ENCODE measurements around the gene ZNF496. TPM values are rescaled to one million over a fixed set of nuclear protein-coding genes. Genes with fewer than 3 reads are reported as not detected.
"Not testable (repeated sequence)": the region's sequence is repeated elsewhere in the genome, so short reads cannot be mapped to it uniquely, and the experiment has no call there.

ZNF496 gene
- total and polyA plus RNA-seq, 2 donors: 17.2 to 27.8 TPM

DNA sequence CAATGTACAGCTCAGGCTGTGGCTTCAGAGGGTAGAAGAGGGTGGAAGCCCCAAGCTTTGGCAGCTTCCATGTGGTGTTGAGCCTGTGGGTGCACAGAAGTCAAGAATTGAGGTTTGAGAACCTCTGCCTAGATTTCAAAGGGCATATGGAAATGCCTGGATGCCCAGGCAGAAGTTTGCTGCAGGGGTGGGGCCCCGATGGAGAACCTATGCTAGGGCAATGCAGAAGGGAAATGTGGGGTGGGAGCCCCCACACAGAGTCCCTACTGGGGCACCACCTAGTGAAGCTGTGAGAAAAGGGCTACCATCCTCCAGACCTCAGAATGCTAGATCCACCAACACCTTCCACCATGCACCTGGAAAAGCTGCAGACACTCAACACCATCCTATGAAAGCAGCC lies 34.7 kb upstream of the ZNF496 start:
- H3K4me3 ChIP-seq (ENCODE audit: low read depth, low read length); H3K4me1 ChIP-seq (ENCODE audit: insufficient read depth); H3K27ac ChIP-seq (ENCODE audit: low read depth); DNase-seq (ENCODE audit: extremely low spot score); H3K36me3 ChIP-seq (ENCODE audit: insufficient read depth): not testable (repeated sequence)
- 91% methylated on average over 1 of the region's 1 CpG for WGBS

- no peak overlapping the region for H3K27ac ChIP-seq (ENCODE audit: low read depth)
- no peaks in the 10 kb centered on the region for H3K36me3 ChIP-seq (ENCODE audit: insufficient read depth)
- 94% methylated on average over 7 of the region's 7 CpGs for WGBS
- no peaks in the 10 kb centered on the region for H3K4me1 ChIP-seq (ENCODE audit: insufficient read depth)
- H3K4me3 ChIP-seq (ENCODE audit: low read depth, low read length): no peak overlapping the region
- no peak for DNase-seq (ENCODE audit: extremely low spot score)
Measured at GRCh38 chr1:247365023-247365422, 33.4 kb upstream of the ZNF496 start.

GRCh38 chr1:247363000-247363399 lies 31.3 kb upstream of the ZNF496 start:
- H3K27ac ChIP-seq (ENCODE audit: low read depth); H3K4me3 ChIP-seq (ENCODE audit: low read depth, low read length); H3K36me3 ChIP-seq (ENCODE audit: insufficient read depth); DNase-seq (ENCODE audit: extremely low spot score); H3K4me1 ChIP-seq (ENCODE audit: insufficient read depth): not testable (repeated sequence)
- 93% methylated on average over 1 of the region's 1 CpG for WGBS

- H3K36me3 ChIP-seq (ENCODE audit: insufficient read depth): no peaks in the 10 kb centered on the region
- no peak overlapping the region for H3K4me3 ChIP-seq (ENCODE audit: low read depth, low read length)
- H3K4me1 ChIP-seq (ENCODE audit: insufficient read depth): no peaks in the 10 kb centered on the region
- 81% methylated on average over 5 of the region's 5 CpGs for WGBS
- H3K27ac ChIP-seq (ENCODE audit: low read depth): no peak overlapping the region
- DNase-seq (ENCODE audit: extremely low spot score): no peak
Measured at GRCh38 chr1:247362153-247362552, 30.5 kb upstream of the ZNF496 start.

GRCh38 chr1:247360991-247361731 lies 29.5 kb upstream of the ZNF496 start:
- H3K4me1 ChIP-seq (ENCODE audit: insufficient read depth): no peaks in the 10 kb centered on the region
- no peak overlapping the region for H3K27ac ChIP-seq (ENCODE audit: low read depth)
- 26% methylated on average over 11 of the region's 11 CpGs for WGBS
- H3K36me3 ChIP-seq (ENCODE audit: insufficient read depth): no peaks in the 10 kb centered on the region
- no peak for DNase-seq (ENCODE audit: extremely low spot score)
- no peak overlapping the region for H3K4me3 ChIP-seq (ENCODE audit: low read depth, low read length)

DNA sequence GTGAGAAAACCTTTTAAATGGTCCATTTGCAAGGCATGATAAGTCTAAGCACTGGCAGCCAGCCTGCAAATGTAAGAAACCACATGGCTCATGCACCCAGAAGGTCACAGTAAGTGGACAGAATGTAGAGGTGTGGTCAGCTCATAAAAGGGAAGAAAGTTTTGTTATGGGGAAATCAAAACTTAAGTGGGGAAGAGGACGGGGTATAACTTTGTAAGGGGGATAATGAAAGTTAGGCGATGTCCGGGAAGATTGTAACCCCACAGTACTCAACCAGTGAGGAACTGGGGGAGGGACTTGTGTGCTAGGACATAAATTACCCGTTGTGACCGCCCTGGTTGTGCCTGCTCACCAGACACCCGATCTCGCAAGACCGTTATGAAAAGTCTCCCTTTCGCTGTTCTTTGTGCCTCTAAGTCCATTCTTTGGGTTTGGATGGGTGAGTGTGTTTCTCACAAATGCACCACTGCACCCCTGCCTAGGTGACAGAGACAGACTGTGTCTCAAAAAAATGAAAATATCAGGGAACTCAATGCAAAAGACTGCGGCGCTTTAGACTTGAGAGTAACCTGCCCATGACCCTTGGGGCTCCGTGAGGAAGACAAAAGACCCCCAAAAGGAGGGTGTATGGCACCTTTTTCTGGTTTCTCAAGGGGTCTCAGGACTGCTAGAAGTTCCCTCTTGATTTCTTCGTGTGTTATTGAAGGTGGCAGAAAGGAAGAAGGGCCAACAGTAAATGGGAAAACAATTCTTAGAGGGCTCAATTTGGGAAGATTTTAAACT lies 28.6 kb upstream of the ZNF496 start:
- no peak overlapping the region for H3K4me3 ChIP-seq (ENCODE audit: low read depth, low read length)
- no peak for DNase-seq (ENCODE audit: extremely low spot score)
- WGBS: 56% methylated on average over 13 of the region's 13 CpGs

GRCh38 chr1:247359559-247359958 lies 27.9 kb upstream of the ZNF496 start:
- Histone ChIP-seq H3K36me3 (ENCODE audit: insufficient read depth) (no peaks in the 10 kb centered on the region), H3K4me1 (ENCODE audit: insufficient read depth) (no peaks in the 10 kb centered on the region), H3K27ac (ENCODE audit: low read depth) (no peak overlapping the region), H3K4me3 (ENCODE audit: low read depth, low read length) (no peak overlapping the region)
- WGBS: 91% methylated on average over 6 of the region's 6 CpGs
- no peak for DNase-seq (ENCODE audit: extremely low spot score)

More for the DNA sequence above, 28.6 kb upstream of the ZNF496 start:
- no peak overlapping the region for H3K27ac ChIP-seq (ENCODE audit: low read depth)
- no peaks in the 10 kb centered on the region for H3K36me3 ChIP-seq (ENCODE audit: insufficient read depth)
- H3K4me1 ChIP-seq (ENCODE audit: insufficient read depth): no peaks in the 10 kb centered on the region

GRCh38 chr1:247358920-247359319 lies 27.3 kb upstream of the ZNF496 start:
- H3K36me3 ChIP-seq (ENCODE audit: insufficient read depth): no peaks in the 10 kb centered on the region
- H3K4me3 ChIP-seq (ENCODE audit: low read depth, low read length): no peak overlapping the region
- H3K27ac ChIP-seq (ENCODE audit: low read depth): no peak overlapping the region
- no peaks in the 10 kb centered on the region for H3K4me1 ChIP-seq (ENCODE audit: insufficient read depth)
- DNase-seq (ENCODE audit: extremely low spot score): no peak
- 85% methylated on average over 5 of the region's 5 CpGs for WGBS

GRCh38 chr1:247357781-247358211 lies 26.1 kb upstream of the ZNF496 start:
- Histone ChIP-seq H3K36me3 (ENCODE audit: insufficient read depth) (no peaks in the 10 kb centered on the region), H3K27ac (ENCODE audit: low read depth) (no peak overlapping the region), H3K4me1 (ENCODE audit: insufficient read depth) (no peaks in the 10 kb centered on the region), H3K4me3 (ENCODE audit: low read depth, low read length) (no peak overlapping the region)
- no peak for DNase-seq (ENCODE audit: extremely low spot score)
- WGBS: 51% methylated on average over 6 of the region's 6 CpGs

GRCh38 chr1:247357052-247357780 lies 25.5 kb upstream of the ZNF496 start:
- H3K36me3 ChIP-seq (ENCODE audit: insufficient read depth): no peaks in the 10 kb centered on the region
- no peak overlapping the region for H3K4me3 ChIP-seq (ENCODE audit: low read depth, low read length)
- H3K27ac ChIP-seq (ENCODE audit: low read depth): no peak overlapping the region
- 23% methylated on average over 7 of the region's 7 CpGs for WGBS
- no peak for DNase-seq (ENCODE audit: extremely low spot score)
- H3K4me1 ChIP-seq (ENCODE audit: insufficient read depth): no peaks in the 10 kb centered on the region

DNA sequence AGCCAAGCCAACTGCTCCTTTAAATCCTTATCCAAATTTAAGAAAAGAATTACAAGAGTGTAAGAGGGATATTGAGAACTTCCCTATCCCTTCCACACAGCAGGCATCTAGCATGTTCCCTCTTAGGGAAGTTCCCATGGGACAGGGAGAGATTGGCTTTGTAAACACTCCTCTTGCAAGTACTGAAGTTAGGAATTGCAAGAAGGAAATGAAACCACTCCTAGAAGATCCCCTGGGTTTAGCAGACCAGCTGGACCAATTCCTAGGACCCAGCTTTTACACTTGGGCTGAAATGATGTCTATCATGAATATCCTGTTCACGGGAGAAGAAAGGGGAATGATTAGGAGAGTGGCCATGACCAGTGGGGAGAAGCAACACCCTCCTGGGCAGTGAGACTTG lies 23.5 kb upstream of the ZNF496 start:
- H3K4me3 ChIP-seq (ENCODE audit: low read depth, low read length); H3K27ac ChIP-seq (ENCODE audit: low read depth): not testable (repeated sequence)

GRCh38 chr1:247352175-247352574 lies 20.5 kb upstream of the ZNF496 start:
- no peak overlapping the region for H3K4me3 ChIP-seq (ENCODE audit: low read depth, low read length)
- H3K27ac ChIP-seq (ENCODE audit: low read depth): no peak overlapping the region
- H3K36me3 ChIP-seq (ENCODE audit: insufficient read depth): no peaks in the 10 kb centered on the region
- DNase-seq (ENCODE audit: extremely low spot score): no peak
- H3K4me1 ChIP-seq (ENCODE audit: insufficient read depth): no peaks in the 10 kb centered on the region
- 92% methylated on average over 3 of the region's 3 CpGs for WGBS

More for the DNA sequence above, 23.5 kb upstream of the ZNF496 start:
- 66% methylated on average over 1 of the region's 1 CpG for WGBS
- DNase-seq (ENCODE audit: extremely low spot score); H3K36me3 ChIP-seq (ENCODE audit: insufficient read depth); H3K4me1 ChIP-seq (ENCODE audit: insufficient read depth): not testable (repeated sequence)

- Histone ChIP-seq H3K4me3 (ENCODE audit: low read depth, low read length) (no peak overlapping the region), H3K27ac (ENCODE audit: low read depth) (no peak overlapping the region), H3K36me3 (ENCODE audit: insufficient read depth) (no peaks in the 10 kb centered on the region), H3K4me1 (ENCODE audit: insufficient read depth) (no peaks in the 10 kb centered on the region)
- 92% methylated on average over 1 of the region's 1 CpG for WGBS
- DNase-seq (ENCODE audit: extremely low spot score): no peak
Measured at GRCh38 chr1:247350587-247350986, 18.9 kb upstream of the ZNF496 start.
